ENCODE results near the gene TRAP1. TPM values are rescaled to one million over a fixed set of nuclear protein-coding genes. Genes with fewer than 3 reads are reported as not detected.

TRAP1 gene
- total RNA-seq, 4 donors from 2014 or later, result 75.7 to 147 (median 116) TPM

- peaks cover 100% of the 10 kb centered on the region for H3K36me3 ChIP-seq
- no peaks in the 10 kb centered on the region for H3K27me3 ChIP-seq
- no peak overlapping the region for H3K27ac ChIP-seq
- no peak overlapping the region for H3K4me3 ChIP-seq
- WGBS, result 97% methylated on average over 25 of the region's 25 CpGs
- H3K9me3 ChIP-seq, result no peaks in the 10 kb centered on the region
- no peak for DNase-seq (ENCODE audit: low spot score in 2 of 2)
- TF ChIP-seq EP300 (IDR thresholded peaks at IDR 0.05) (no peak), POLR2A (IDR thresholded peaks at IDR 0.05) (no peak), POLR2AphosphoS5 (IDR thresholded peaks at IDR 0.05) (no peak), CTCF (IDR thresholded peaks at IDR 0.05) (no peak)
- no peaks in the 10 kb centered on the region for H3K4me1 ChIP-seq
These were observed 17.5 kb upstream of the TRAP1 start for GRCh38 chr16:3734758-3735221.

GRCh38 chr16:3734084-3734757, 16.9 kb upstream of the TRAP1 start:
- Histone ChIP-seq H3K36me3 (peaks cover 100% of the 10 kb centered on the region), H3K4me3 (no peak overlapping the region), H3K27ac (no peak overlapping the region), H3K27me3 (no peaks in the 10 kb centered on the region), H3K9me3 (no peaks in the 10 kb centered on the region), H3K4me1 (no peaks in the 10 kb centered on the region)
- DNase-seq (ENCODE audit: low spot score in 2 of 2), result no peak
- 99% methylated on average over 23 of the region's 27 CpGs for WGBS
- no peak for TF ChIP-seq CTCF (IDR thresholded peaks at IDR 0.05)
- TF ChIP-seq EP300 (IDR thresholded peaks at IDR 0.05), result no peak
- TF ChIP-seq POLR2AphosphoS5 (IDR thresholded peaks at IDR 0.05), result no peak
- no peak for TF ChIP-seq POLR2A (IDR thresholded peaks at IDR 0.05)

- H3K27me3 ChIP-seq, result no peaks in the 10 kb centered on the region
- TF ChIP-seq CTCF (IDR thresholded peaks at IDR 0.05) (no peak), EP300 (IDR thresholded peaks at IDR 0.05) (no peak), POLR2AphosphoS5 (IDR thresholded peaks at IDR 0.05) (no peak), POLR2A (IDR thresholded peaks at IDR 0.05) (no peak)
- no peaks in the 10 kb centered on the region for H3K4me1 ChIP-seq
- no peak for DNase-seq (ENCODE audit: low spot score in 2 of 2)
- H3K27ac ChIP-seq, result no peak overlapping the region
- H3K36me3 ChIP-seq, result peaks cover 98% of the 10 kb centered on the region
- 80% methylated on average over 5 of the region's 8 CpGs for WGBS
- H3K9me3 ChIP-seq, result no peaks in the 10 kb centered on the region
- no peak overlapping the region for H3K4me3 ChIP-seq
These were observed 14.8 kb upstream of the TRAP1 start for GRCh38 chr16:3732171-3732570.

- Histone ChIP-seq H3K27me3 (no peaks in the 10 kb centered on the region), H3K36me3 (peaks cover 90% of the 10 kb centered on the region), H3K4me1 (no peaks in the 10 kb centered on the region), H3K27ac (no peak overlapping the region), H3K9me3 (no peaks in the 10 kb centered on the region), H3K4me3 (no peak overlapping the region)
- DNase-seq (ENCODE audit: low spot score in 2 of 2), result peak in 1 of 2 donors; percentile 55
- WGBS, result 94% methylated on average over 24 of the region's 34 CpGs
- TF ChIP-seq CTCF (IDR thresholded peaks at IDR 0.05), result no peak
- TF ChIP-seq EP300 (IDR thresholded peaks at IDR 0.05), result no peak
- no peak for TF ChIP-seq POLR2A (IDR thresholded peaks at IDR 0.05)
- TF ChIP-seq POLR2AphosphoS5 (IDR thresholded peaks at IDR 0.05), result no peak
These were observed 14.0 kb upstream of the TRAP1 start for GRCh38 chr16:3731126-3731935.

Data from suprapubic skin (tissue), 4 donors.